ENCODE data around the gene EXOC3L2.

DNA sequence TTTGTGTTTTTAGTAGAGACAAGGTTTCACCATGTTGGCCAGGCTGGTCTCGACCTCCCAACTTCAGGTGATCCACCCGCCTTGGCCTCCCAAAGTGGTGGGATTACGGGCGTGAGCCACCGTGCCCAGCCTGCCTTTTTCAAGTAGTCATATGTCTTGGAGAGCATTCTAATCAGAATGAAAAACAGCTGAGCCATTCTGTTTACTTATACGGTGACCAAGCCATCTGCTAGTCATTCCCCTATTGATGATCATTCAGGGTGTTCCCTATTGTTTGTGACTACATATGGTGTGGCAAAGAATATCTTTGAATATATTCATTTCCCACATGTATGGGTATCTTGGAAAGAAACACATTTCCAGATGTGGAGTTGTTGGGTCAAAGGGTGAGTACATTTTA, 49.4 kb downstream of the EXOC3L2 start:
- TF ChIP-seq, protein P1, sequence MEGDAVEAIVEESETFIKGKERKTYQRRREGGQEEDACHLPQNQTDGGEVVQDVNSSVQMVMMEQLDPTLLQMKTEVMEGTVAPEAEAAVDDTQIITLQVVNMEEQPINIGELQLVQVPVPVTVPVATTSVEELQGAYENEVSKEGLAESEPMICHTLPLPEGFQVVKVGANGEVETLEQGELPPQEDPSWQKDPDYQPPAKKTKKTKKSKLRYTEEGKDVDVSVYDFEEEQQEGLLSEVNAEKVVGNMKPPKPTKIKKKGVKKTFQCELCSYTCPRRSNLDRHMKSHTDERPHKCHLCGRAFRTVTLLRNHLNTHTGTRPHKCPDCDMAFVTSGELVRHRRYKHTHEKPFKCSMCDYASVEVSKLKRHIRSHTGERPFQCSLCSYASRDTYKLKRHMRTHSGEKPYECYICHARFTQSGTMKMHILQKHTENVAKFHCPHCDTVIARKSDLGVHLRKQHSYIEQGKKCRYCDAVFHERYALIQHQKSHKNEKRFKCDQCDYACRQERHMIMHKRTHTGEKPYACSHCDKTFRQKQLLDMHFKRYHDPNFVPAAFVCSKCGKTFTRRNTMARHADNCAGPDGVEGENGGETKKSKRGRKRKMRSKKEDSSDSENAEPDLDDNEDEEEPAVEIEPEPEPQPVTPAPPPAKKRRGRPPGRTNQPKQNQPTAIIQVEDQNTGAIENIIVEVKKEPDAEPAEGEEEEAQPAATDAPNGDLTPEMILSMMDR (IDR thresholded peaks at IDR 0.05 in 2 of 3, conservative IDR thresholded peaks at IDR 0.05 in 1 of 3; ENCODE audit: borderline replicate concordance in 1 of 3, insufficient read depth in 1 of 3, low read depth in 2 of 3, low read length in 2 of 3): no peak
- TF ChIP-seq RAD21 (IDR thresholded peaks at IDR 0.05; ENCODE audit: low read depth) (no peak), POLR2A (IDR thresholded peaks at IDR 0.05; ENCODE audit: borderline replicate concordance, extremely low read depth, insufficient read depth, insufficient read length) (no peak), YY1 (IDR thresholded peaks at IDR 0.05; ENCODE audit: extremely low read depth, insufficient replicate concordance, low read depth, low read length) (no peak), SP1 (IDR thresholded peaks at IDR 0.05; ENCODE audit: low read depth) (no peak), TCF7L2 (IDR thresholded peaks at IDR 0.05; ENCODE audit: borderline replicate concordance, extremely low read depth, insufficient read depth, insufficient read length) (no peak)

Data from HCT116 (cell line).